HG02981 (cell line): ENCODE data around the gene HAUS1.
"Not testable (repeated sequence)": the region's sequence is repeated elsewhere in the genome, so short reads cannot be mapped to it uniquely, and the experiment has no call there.

Experiments
- ATAC-seq: cut with Tn5 transposase; IDR thresholded peaks from one replicate; pipeline ENCODE4 v1.9.1; 2021; ENCODE audit warnings: mild to moderate bottlenecking, moderate library complexity; ENCODE audit not compliant: unreplicated experiment

The HAUS1 gene

GRCh38 chr18:46156124-46156745 lies 52.0 kb downstream of the HAUS1 start:
- no peak for ATAC-seq

DNA sequence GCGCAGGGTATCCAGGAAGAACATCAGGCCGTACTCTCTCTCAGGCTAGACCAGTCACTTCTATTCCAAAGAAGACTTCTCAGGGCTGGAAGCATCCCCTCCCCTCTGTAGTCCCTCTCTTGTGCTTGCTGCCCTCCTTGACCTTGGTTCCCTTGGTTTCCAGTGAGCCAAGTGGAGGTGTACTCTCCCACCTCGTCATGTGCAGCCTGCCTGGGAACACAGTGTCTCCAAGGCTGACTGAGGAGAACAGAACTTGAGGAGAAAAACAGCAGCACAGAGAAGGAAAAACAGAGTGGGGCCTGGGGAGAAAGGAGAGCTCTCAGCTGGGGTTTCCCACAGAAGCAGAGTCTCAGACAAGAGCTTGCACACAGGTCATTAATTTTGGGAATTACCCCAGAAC lies 52.7 kb downstream of the HAUS1 start:
- no peak for ATAC-seq

- ATAC-seq, result no peak
Measured at GRCh38 chr18:46158499-46158898, 54.3 kb downstream of the HAUS1 start.

DNA sequence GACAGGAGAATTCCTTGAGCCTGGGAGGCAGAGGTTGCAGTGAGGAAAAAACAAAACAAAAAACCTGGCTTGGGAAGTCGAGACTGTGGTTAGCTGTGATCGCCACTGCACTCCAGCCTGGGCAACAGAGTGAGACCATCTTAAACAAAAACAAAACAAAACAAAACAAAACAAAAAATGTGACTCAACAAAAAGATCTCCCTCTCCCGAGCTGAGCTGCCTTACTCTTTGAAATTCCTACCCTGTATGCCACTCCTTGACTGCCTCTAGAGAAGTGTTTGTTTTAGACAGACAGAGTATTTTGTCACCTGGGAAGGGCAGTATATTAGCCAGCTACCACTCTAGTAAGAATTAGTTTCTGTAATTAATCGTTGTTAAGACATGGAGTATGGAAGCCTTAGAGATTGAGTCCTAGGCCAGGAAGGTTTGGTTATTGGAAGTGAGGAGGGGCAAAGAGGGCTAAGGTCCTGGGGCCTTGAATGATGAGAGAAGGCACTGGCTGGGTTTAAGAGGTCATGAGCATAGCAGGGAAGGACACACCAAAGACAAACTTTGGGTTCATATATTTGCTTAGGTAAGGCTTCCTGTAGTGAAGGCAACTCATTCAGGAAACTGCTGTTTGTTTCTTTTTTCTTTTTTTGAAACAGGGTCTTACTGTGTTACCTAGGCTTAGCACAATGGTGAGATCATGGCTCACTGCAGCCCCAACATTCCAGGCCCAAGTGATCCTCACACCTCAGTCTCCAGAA lies 56.0 kb downstream of the HAUS1 start:
- no peak for ATAC-seq

DNA sequence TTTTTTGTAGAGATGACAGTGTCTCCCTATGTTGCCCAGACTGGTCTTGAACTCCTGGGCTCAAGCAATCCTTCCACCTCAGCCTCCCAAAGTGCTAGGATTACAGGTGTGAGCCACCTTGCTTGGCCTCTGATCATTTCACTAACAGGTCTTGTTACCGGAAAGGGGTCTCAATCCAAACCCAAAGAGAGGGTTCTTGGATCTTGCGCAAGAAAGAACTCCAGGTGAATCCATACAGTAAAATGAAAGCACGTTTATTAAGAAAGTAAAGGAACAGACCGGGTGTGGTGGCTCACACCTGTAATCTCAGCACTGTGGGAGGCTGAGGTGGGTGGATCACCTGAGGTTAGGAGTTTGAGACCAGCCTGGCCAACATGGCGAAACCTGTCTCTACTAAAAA lies 56.7 kb downstream of the HAUS1 start:
- ATAC-seq, result not testable (repeated sequence)

DNA sequence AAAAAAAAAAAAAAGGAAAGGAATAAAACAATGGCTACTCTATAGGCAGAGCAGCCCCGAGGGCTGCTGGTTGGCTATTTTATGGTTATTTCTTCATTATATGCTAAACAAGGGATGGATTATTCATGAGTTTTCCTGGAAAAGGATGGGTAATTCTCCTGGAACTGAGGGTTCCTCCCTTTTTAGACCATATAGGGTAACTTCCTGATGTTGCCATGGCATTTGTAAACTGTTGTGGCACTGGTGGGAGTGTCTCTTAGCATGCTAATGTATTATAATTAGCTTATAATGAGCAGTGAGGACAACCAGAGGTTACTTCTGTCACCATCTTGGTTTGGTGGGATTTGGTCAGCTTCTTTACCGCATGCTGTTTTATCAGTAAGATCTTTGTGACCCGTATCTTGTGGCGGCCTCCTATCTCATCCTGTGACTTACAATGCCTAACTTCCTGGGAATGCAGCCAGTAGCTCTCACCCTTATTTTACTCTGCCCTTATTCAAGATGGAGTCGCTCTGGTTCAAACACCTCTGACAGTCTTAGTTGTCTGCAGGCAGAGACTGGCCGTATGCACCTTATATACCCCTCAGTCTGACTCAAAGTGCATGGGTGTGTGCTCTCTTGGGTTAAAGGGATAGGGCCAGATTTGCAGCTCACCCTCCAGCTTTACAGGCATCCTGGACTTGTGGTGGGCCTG lies 57.7 kb downstream of the HAUS1 start:
- ATAC-seq, result no peak

DNA sequence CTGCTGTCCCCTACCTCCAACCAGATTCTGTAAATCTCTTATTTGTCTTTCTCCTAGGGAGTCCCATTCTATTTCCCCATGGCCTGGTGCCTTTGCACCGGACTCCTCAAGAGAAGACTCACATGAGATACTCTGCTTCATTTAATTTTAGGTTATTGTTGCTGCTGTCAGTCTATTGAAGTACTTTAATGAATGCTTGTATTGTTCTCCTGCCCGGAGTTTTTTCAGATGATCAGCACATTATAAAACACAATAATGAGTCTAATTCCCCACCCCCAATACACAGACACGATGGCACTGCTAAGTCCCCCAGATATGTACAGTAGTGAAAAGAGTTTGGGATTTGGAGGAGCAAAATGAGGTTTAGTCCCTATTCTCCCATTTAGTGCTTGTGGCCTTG lies 58.9 kb downstream of the HAUS1 start:
- no peak for ATAC-seq

GRCh38 chr18:46163941-46164499 lies 59.8 kb downstream of the HAUS1 start:
- no peak for ATAC-seq

DNA sequence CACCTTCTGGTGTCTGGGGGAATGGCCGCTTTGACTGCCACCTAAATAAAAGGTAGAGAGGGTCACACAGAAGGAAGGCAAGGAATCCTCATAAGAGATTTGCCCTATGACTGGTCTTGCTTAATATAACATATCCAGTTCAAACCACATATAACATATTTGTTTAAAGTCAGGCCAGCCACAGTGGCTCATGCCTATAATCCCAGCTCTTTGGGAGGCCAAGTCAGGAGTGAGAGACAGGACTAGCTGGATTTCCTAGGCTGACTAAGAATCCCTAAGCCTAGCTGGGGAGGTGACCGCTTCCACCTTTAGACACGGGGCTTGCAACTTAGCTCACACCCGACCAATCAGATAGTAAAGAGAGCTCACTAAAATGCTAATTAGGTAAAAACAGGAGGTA lies 60.3 kb downstream of the HAUS1 start:
- not testable (repeated sequence) for ATAC-seq

GRCh38 chr18:46164920-46165319 lies 60.7 kb downstream of the HAUS1 start:
- ATAC-seq, result no peak

DNA sequence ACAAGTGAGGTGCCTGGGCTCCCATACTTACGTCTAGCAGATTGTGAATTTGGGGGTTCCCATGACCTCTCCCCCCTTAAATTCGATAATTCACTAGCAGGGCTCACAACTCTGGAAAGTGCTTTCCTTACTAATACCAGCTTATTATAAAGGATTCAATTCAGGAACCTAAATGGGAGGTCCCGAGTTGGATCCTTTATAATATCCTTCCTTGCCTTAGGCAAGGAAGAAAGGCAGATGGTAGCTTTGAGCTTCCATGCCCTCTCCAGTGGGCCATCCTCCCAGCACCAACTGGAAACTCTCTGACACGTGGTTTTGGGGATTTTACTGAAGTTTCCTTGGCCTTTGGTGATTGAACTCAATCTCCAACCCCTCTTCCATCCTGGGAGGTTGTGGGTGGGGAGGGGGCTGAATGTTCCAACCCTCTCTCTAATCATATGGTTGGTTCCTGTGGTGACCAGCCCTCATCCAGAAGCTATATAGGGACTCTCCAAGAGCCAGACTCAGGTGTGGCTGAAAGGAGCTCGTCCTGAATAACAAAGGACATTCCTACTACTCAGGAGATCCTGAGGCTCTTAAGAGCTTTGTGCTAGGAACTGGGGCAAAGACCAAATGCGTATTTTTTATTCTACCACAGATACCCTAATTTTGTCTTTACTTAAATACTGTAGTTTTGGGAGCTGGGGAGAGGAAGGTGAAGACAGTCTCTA lies 62.2 kb downstream of the HAUS1 start:
- ATAC-seq, result no peak

DNA sequence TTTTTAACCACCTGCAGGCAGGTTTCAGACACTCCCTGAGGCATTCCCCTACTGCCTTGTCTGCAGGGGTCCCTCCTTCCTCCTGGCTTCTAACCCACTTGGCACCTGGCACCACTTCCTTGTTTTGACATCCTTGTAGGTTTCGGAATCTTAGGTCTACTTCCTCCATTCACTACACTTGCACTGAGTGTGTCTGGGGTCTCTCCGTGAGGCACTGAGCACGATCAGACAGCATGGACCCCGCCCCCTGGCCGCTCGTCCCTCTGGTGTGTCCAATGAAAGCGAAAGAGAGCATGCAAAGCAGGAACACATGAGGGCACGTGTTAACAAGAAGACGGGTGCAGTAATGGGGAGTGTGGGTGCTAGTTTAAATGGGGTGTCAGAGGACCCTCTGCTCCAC lies 63.8 kb downstream of the HAUS1 start:
- peak; percentile 95 for ATAC-seq

GRCh38 chr18:46169464-46169941 lies 65.3 kb downstream of the HAUS1 start:
- no peak for ATAC-seq

DNA sequence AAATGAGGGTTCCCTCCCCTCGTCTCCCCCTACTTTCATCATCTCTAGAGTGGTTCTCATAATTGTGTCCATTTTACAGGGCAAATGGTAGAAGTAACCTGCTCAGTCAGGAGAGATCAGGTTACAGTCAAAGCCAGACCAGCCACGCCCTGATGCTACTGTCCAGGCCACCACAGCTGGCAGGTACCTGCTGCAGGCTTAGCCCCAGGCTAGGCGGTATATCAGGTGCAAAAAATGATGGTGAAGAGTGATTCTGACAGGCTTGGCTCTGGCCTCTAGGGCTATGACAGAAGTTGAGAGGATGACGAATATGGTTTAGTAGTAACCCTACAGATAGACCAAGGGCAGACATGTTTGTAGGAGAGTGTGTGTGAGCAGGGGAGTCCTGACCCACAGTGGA lies 67.1 kb downstream of the HAUS1 start:
- no peak for ATAC-seq

- ATAC-seq, result peak; percentile 86
Measured at GRCh38 chr18:46173393-46174341, 69.5 kb downstream of the HAUS1 start.

- ATAC-seq, result no peak
Measured at GRCh38 chr18:46174342-46175041, 70.3 kb downstream of the HAUS1 start.

GRCh38 chr18:46176001-46176400 lies 71.8 kb downstream of the HAUS1 start:
- no peak for ATAC-seq
